ENCODE data around the gene PBX2. TPM values are rescaled to one million over a fixed set of nuclear protein-coding genes. Genes with fewer than 3 reads are reported as not detected.

PBX2 gene
- 57.5 and 61.2 TPM in 2 replicates for total RNA-seq

DNA sequence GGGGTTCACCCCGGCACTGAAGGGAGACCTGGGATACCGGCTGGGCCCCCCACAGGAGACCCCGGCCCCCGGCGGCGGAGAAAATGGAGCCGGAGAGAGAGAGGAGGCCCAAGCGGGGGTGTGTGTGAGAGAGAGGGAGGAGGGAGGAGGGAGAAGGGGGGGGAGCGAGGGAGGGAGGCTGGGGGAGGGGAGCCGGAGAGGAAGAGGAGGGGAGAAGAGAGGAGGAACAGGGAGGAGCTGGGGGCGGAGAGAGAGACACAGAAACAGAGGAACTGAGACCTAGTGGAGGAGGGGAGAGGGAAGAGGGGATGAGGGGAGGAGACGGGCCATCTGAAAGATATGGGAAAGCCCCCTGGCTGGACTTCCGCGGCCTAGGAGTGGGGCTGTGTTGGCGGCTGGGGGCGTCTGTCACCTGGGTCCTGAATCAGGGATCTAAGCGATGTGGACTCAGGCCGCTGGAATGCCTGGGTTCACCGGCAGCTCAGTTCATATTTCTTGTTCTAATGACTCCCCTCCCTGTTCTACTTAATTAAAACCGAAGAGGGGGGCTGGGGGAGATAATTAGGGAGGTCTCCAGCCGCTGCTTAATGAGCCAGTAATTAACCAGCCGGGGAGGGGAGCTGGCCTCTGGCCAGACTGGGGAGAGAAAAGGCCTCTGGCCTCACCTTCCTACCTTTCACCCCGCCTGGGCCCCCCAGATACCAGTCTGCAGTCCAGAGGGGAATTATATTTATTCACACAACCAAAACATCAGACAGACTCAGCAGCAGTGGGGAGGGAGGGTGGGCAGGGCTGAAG is at the start of gene PBX2:
Gene PBX2 (minus strand): TSS at position 149 of the 798 bp plus-strand sequence. CDS start 287 bp downstream, outside the sequence.

DNA sequence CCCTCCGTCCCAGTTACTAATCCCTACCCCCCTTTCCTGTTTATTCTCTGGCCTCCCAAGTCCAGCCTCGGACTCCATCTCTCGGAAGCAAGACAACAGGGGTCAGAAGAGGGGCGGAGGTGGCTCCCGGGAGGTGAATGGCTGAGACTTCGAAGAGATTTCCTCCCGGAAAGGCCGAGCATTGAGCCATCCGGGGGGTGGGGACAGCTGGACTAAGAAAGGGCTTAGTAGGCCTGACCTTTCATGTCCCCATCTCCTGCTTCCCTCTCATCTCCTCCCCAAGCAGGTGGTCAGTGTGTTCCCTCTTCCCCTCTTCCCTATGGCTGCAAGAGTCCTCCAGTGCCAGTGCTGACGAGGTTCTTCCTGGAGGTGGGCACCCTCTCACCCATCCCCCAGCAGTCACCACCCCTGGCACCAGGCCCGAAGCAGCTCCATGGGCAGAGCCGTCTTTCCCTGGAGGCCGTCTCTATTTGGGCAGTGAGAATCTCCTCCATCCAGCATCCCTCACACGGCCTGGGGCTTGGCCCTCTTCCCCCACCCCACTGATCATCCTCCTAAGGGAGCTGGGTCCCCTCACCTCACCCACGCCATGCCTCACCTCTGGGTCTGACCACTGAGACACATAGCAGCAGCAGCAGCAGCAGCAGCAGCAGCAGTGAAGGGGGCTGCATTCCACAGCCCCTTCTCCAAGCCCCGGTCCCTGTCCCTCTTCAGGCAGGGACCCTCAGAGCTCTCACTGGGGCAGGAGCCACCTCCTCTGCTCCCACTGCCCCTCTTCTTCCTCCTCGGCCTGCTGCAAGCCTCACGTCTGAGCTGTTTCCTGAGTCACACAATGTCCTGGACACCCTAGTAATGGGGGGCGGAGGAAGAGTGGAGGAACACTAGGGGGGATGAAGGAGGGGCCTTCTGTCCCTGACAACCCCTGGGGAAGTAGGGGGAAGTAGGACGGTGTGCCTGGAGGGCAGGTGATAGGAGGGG is 33.5 kb upstream of the PBX2 start, which contains the start of gene NOTCH4:
Gene NOTCH4 (minus strand): TSS at position 810 of the 978 bp plus-strand sequence. CDS start 139 bp downstream, at position 671.

DNA sequence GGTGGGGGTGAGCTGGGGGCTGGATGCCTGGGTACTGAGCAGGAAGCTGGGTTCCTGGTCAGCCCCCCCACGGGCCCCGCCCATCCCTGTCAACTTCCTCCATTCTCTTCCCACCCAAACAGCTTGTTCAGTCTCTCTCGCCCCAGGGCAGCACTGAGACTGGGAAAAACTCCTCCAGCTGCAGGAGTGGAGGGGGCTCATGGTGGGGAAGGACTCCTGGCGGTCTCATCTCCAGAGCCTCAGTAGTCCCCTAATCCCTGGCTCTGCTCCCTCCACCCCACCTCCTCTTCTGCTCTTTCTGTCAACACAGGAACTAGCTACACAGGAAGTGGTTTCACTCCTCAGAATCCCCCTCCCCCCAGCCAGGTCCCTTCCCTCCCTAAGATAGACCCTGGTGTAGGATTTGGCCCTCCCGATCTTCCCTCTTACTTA is 2.6 kb upstream of the PBX2 start, which contains the start of gene GPSM3:
Gene GPSM3 (minus strand): TSS at position 36 of the 432 bp plus-strand sequence. CDS start 130 bp downstream, outside the sequence.

DNA sequence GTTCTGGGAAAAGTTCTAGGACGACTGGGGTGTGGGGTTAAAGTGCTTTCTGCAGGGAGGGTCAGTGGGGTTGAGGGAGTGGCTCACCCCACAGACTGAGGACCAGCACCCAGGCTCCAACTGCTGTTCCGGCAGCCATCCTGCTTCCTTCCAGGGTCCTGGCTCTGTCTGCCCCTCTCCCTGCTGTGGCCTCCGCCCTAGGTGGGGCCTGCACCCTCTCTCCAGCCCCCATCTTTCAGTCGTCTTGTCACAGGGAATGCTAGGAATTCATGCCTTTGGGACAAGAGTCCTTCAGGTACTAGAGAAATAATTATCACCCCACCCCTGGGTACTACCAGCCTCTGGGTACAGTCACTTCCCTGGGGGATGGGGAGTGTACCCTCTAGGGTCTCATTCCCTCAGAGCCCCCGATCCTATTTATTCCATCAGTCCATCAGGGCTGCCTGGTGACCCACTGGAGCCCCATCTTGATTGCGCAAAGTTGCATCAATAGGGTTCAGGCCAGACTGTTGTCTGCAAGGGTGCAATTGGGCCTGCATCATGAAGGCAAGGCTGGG is 5.8 kb downstream of the PBX2 start, which contains the start of gene AGER:
Gene AGER (minus strand): TSS at position 170 of the 557 bp plus-strand sequence. CDS start 31 bp downstream, at position 139.

DNA sequence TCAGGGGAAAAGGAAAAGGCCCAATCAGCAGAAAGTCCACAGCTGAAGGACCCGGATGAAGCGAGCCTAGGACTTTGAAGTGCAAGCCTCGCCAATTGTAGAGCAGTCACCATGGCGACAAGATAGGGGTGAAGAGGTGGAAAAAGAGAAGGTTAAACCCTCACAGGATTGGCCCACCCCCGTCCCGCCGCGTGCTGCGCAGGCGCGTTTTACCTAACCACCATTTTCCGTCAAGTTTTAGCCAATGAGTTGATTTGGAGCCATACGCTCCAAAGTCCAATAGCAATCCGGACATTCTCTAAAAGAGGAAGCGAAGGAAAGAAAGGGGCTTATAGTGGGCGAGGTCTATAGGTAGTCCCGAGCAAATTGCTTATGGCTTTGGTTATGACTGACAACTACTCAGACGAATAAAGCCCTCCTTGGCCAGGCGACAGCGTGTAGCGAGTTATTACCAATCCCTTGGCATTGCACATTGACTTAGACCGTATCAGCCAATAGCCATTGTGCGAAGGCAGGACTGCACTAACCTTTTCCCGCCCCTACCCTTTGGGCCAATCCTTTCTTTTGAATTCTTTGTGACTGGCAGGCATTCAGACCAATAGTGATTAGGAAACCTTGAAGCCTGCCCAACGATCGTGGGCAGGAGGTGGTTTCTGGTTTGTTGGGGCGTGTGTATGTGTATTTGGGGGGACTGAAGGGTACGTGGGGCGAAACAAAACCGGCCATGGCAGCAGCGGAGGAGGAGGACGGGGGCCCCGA is 12.0 kb downstream of the PBX2 start, which contains the start of gene RNF5:
Gene RNF5 (plus strand): TSS at position 618 of the 759 bp plus-strand sequence. CDS start 107 bp downstream, at position 725.

DNA sequence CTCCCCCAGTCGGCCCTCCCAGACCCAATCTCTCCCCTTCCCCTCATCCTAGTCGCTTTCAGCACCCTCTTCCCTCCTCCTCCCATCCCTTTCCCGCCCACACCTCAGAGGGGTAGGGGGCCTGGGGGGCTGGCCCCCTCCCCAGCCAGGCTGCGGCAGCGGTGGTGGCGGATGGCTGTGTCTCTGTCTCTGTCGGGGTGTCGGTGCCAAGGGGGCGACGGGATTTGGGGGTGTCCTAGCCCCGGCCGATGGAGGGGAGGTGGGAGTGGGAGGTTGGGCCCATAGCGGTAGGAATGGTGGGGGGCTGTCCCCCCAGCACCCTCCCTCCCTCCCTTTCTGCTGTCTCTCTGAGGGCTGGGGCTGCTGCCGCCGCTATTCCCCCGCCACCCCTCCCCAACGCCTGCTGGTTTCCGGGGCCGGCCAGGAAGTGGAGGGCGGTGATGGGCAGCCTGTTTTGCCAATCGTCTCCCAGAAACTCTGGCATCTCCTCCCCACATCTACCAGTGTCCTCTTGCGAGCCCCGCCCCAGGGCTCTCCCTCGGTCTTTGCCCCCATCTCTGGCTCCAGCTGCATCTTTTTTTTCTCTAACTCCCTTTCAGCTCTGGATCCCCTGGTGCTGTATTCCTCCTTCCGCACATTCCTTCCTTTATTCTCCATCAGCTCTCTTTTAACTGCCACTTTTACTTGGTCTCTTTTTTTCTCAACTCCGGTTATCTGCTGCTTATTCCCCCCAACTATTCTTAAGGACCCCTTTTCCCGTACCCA is 14.1 kb downstream of the PBX2 start, which contains the start of gene AGPAT1:
Gene AGPAT1 (minus strand): TSS at position 374 of the 765 bp plus-strand sequence. CDS start 4,588 bp downstream, outside the sequence.

GRCh38 chr6:32164295-32164694 is 25.7 kb downstream of the PBX2 start, which contains the start of gene EGFL8:
TSS of gene EGFL8 (plus strand) at chr6:32164595. CDS start at chr6:32166166, 1,571 bp downstream.

GRCh38 chr6:32153564-32154513 is 36.2 kb downstream of the PBX2 start, which contains the start of gene PPT2:
TSS of gene PPT2 (plus strand) at chr6:32154141. CDS start at chr6:32154595, 454 bp downstream.

DNA sequence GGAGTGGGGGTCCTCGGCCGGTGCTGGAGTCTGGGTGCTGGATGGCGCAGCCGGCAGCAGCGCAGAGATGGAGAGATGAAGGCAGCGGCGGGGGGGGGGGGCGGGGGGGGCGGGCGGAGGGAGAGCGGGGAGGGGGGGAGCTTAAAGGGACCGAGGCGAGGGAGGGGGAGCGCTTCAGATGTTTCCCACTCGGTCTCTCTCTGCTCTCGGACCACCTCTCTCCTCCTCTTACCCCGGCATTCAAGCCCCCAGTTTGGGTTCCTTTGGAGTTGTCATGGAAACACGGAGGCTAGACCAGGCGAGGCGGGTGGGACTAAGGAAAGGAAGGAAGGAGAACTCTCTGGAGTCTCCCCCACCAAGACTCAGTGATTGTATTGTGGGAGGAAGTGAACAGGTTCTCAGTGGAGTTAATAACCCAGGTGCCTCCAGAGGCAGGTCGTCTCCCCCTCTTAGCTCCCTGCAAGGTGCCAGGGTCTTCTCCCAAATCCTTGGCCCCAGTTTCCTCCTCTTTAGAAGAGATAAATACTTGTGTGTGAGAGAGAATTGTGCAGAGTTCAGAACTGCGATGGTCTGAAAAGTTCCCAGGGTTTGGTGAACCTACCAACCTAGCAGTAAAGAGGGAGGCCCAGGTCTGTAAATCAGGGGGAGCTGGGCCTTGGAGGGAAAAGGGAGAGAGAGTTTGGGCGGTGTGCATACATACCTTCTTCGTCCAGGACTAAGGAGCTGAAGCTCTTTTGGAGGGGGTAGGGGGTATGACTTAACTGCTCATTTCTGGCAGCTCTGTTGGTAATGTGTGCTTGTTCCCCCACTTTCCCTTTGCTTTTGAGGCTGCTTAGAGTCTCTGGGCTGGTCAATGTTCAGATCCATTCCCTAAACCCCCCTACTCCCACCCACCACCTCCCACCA is 37.9 kb downstream of the PBX2 start, which contains the start of gene PRRT1:
Gene PRRT1 (minus strand): TSS at position 77 of the 906 bp plus-strand sequence. CDS start 112 bp downstream, outside the sequence.

Other genes with a start within 250 kb of the PBX2 start
- gene CFB, start 244.1 kb downstream of the PBX2 start, total RNA-seq = 24.1 and 45.0 TPM in 2 replicates
- gene NELFE, start 231.2 kb downstream of the PBX2 start, total RNA-seq = 108 and 168 TPM in 2 replicates
- gene SKIC2, start 231.0 kb downstream of the PBX2 start, total RNA-seq = 57.7 and 89.3 TPM in 2 replicates
- 12.8 and 15.1 TPM in 2 replicates for gene DXO, start 218.1 kb downstream of the PBX2 start, total RNA-seq
- 4.1 and 11.6 TPM in 2 replicates for gene C4A, start 208.1 kb downstream of the PBX2 start, total RNA-seq
- 6.4 and 6.8 TPM in 2 replicates for gene C4B, start 175.4 kb downstream of the PBX2 start, total RNA-seq
- gene CYP21A2, start 151.8 kb downstream of the PBX2 start, total RNA-seq = 0.17 and 0.44 TPM in 2 replicates
- gene TNXB, start 80.9 kb downstream of the PBX2 start, total RNA-seq = 7.7 and 77.6 TPM in 2 replicates
- 20.8 and 27.2 TPM in 2 replicates for gene ATF6B, start 62.0 kb downstream of the PBX2 start, total RNA-seq
- 6.7 and 6.8 TPM in 2 replicates for gene FKBPL, start 59.9 kb downstream of the PBX2 start, total RNA-seq
- gene PRRT1, start 38.3 kb downstream of the PBX2 start, total RNA-seq = 0.33 and 0.44 TPM in 2 replicates
- 14.7 and 15.9 TPM in 2 replicates for gene PPT2, start 36.1 kb downstream of the PBX2 start, total RNA-seq
- 0.66 and 1.9 TPM in 2 replicates for gene EGFL8, start 25.6 kb downstream of the PBX2 start, total RNA-seq
- 17.5 and 42.2 TPM in 2 replicates for gene AGPAT1, start 14.1 kb downstream of the PBX2 start, total RNA-seq
- gene RNF5, start 11.8 kb downstream of the PBX2 start, total RNA-seq = 17.5 and 30.7 TPM in 2 replicates
- 0.44 and 0.50 TPM in 2 replicates for gene AGER, start 5.9 kb downstream of the PBX2 start, total RNA-seq
- 1.3 and 1.8 TPM in 2 replicates for gene GPSM3, start 2.4 kb upstream of the PBX2 start, total RNA-seq
- gene NOTCH4, start 33.9 kb upstream of the PBX2 start, total RNA-seq = 1.3 and 2.0 TPM in 2 replicates
- not detected in 2 replicates for gene TSBP1, start 181.7 kb upstream of the PBX2 start, total RNA-seq
- not detected in 2 replicates for gene BTNL2, start 217.0 kb upstream of the PBX2 start, total RNA-seq
- 0.15 and 0.17 TPM in 2 replicates for gene HLA-DRA, start 249.7 kb upstream of the PBX2 start, total RNA-seq

Measured in smooth muscle cell of trachea (primary cell).